Forelimb muscle (tissue), 1 donor: Measurements from ENCODE around the gene CASP3. TPM values are rescaled to one million over a fixed set of nuclear protein-coding genes. Genes with fewer than 3 reads are reported as not detected.

Experiments
- DNase-seq: peaks from one replicate; pipeline ENCODE4 v3.0.0-alpha.2; 2013; ENCODE audit warnings: low read depth
- polyA plus RNA-seq: library from polyadenylated mRNA; unstranded; fragments of 120-200 nt; gene quantifications from one replicate; pipeline ENCODE4 v1.2.1, GENCODE V29; 2013; ENCODE audit not compliant: insufficient read length

CASP3 gene
- 44.7 TPM for polyA plus RNA-seq

DNA sequence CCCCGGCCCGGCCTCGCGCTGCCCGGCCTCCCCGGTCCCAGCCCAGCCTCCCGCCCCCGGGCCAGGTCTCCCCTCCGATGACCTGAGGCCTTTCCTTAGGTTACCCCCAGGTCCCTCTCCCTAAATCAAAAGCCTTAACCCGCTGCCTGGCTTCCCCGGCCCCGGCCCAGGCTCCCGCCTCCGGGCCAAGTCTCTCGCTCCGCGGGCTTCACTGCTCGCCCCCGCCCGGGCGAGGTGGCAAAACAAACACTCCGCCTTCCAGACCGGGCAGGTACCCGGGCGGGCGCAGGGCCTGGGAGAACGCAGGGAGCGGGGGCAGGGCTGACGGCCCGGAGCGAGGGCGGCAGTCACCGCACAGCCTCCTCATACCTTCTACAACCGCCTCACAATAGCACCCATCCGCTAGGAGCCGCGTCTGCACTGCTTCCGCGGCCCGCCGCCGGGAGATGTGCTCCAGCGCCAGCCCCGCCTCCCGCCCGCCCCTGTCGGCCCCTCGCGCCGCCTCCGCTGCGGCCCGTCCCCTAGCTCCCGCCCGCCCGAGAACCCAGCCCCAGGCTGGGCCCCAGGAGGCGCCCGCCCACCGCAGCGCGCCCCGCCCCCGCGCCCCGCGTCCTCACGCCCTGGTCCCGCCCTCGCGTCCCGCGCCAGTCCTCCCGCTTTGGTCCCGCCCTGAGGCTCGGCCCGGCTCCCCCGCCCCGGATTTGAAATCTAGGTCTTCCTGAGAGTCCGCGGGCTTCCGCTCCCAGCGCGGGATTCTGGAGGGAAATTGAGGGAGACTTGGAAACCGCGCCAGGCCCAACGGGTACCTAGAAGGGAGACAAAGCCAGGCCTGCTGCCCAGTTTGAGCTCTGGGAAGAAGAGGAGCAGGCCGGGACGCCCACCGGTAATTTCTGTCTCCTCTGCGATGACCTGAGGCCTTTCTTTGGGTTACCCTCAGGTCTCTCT is at the start of gene CASP3, which contains the start of gene PRIMPOL:
CASP3 (minus strand) TSS at position 422 of the 945 bp plus-strand sequence. CDS start 10,994 bp downstream, outside the sequence.
PRIMPOL (plus strand) TSS at position 713 of the 945 bp plus-strand sequence. CDS start 7,403 bp downstream, outside the sequence.
- peak; percentile 60 for DNase-seq

DNA sequence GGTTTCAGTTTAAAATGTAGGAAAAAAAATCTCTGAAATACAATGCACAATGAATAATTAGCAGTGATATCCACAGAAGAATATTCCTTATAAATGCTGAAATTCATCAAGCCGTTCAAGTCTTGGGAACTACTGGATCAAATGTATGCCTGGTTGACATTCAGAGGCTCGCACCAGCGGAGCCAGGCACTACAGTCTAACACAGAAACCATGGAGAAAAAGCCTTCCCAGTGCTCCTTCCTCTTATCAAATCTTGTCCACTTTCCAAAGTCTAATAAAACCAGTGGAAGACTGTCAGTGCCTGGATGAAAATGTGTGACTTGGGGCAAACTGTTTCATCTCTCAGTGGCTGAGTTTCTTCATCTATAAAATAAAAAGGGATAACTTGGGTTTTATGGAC is 48.7 kb upstream of the CASP3 start:
- no peak for DNase-seq

DNA sequence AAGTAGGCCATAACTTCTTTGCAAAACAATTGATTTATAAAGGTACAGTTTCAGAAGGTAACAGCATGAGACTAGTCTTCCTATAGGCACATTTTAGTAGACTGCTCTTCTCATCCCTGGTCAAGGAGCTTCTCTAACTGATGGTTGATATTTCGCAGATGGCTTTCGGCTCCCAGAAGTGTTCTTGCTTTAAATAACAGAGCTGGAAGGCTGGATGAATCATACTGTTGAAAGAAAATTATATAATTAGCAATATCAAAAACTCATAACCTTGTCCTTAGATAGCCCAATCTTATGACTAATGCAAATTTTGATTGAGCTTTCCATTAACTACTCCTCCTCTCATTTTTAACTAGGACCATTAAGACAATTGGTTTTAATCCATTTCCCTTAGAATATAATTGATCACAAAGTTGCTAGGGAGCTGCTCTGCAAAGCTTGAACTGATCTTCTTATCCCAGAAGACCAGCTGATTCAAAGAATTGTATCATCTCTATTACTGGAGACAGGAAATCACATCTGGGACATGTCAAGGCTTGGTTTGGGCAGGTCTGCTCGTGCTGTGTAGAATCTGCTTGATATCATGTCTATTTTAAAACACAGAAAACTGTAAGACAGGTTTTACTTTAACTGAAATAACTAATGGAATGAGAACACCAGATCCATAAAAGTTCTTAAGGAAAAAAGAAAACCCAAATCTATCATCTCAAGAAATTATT is 46.1 kb upstream of the CASP3 start:
- DNase-seq: no peak

DNA sequence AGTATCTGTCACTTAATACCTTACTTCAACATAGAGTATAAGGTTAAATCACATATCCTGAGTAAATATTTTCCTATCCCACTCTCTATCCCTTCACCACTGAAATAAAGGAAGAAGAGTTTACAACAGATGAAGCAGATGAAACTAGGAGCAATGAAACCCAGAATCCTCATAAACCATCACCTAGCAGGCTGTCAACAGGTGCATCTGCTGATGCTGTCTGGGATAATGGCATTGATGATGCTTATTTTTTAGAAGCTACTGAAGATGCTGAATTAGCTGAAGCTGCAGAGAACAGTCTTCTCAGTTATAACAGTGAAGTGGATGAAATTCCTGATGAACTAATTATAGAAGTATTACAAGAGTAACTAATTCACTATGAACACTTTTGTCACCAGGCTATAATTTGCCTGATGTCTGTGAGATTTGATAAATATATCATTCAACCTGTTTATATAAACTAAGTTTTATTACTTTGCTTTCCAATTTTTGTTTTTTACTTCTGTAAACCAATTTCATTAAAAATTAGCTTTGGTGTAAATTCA is 45.2 kb upstream of the CASP3 start:
- DNase-seq: no peak

DNA sequence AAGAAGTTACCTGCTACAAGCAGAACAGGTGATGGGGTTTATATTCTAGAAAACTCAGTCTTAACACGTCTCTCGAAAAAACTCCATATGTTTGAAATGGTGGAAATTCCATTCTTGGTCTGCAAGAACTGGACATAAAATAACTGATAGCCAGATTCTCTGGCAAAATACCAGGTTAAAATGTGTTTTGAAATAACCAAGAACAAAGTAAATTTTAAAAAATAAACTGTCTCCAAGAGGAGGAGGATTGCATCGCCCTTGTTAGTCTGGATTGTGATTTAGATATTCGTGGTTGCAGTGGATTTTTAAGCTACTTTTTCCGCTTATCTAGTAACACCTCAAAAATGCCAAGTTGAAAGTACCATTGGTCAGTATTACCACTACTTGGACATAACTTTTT is 43.8 kb upstream of the CASP3 start:
- no peak for DNase-seq

DNA sequence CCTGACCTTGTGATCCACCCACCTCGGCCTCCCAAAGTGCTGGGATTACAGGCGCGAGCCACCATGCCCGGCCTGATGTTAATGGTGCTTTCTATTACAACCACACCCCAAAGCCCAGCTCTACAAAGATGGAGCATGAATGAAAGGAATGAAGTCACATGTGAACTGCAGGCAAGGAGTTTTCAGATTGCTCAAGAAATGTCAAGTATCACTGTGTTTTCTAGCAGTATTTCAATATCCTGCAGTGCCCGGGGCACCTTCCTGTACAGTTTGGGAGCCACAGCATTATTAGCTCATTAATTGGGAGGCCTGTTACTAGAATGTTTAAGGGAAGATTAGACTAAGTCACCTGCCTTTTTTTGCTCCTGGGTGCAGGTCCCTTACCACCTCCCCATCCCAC is 40.4 kb upstream of the CASP3 start:
- DNase-seq: no peak

DNA sequence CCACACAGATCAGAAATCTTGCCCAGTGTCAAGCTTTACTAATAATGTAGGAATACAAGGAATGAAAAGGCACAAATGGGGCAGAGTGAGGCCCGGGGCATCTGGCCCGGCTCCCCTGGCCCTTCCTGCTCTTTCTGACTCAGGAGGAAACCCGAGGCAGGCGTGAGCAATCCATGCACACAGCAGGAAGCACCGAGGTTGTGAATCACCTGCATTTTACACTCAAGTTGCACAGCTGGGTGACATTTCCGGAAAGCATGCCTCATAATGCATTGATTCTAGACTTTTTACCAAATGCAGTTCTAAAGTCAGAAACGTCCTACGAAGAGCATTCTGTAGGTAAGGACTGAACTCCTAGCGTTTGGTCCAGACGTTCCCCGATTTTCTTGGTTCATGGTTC is 39.2 kb upstream of the CASP3 start:
- DNase-seq: no peak

DNA sequence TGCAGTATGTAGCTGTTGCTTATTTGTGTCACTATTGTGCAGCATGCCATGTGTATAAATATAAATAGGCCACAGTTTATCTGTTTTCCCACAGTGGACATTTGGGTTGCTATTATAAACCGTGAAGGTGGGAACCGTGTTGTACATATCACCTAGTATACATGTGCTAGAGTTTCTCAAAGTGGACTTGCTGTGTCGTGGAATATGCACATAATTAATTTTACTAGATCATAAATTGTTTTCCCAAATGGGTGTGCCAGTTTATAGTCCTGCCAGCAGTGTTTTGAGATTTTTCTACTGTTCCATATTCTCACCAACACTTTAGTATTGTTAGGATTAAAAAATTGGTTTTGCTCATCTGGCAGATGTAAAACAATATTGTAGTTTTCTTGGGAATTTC is 38.8 kb upstream of the CASP3 start:
- no peak for DNase-seq

DNA sequence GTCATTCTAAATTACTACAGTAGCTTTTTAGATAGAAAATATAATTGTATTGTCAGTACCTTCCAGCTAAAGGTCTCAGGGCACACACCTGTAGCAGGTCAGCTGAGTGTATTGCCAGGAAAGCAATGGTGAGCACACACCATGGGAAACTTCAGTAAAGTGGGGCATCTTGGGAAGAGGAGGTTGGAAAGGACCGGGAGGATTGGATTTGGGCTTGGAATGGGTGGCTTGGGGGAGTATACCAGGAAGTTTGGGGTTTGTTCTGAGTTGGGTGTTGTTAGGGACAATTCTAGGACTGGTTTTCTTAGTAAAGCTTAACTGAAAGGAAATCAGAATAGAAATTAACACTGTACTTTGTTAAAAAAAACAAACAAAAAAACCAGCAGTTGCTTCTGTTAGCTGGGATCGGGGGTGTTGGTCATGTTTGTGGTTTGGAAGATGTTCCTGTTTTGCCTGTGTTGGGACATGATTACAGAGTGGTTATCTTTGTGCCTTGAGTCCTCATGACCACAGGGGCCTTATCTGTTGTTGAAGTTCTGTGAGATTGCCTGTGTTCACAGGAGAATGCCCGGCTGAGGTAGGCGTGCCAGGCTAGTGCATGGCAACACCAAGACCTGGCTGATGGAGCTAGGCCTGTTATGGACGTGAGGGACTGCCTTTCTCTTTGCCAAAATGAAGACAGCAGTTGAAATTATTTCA is 35.4 kb upstream of the CASP3 start:
- no peak for DNase-seq

DNA sequence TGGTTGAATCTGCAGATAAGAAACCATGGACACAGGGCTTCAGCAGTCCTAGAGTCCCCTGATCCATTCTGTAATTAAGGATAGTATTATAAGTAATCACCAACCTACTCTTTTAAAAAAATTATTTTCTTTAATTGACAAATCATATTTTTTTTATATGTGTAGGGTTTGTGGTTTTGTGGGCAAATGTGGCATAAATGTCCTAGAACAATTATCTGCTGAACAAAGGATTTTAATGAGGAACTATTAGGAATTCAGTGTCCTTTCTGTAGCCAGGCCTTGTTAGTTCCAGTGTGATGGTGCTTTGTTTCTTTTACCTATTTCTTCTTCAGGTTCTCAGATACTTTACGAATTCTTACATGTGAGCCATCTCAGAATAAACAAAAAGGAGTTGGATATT is 32.7 kb upstream of the CASP3 start:
- no peak for DNase-seq

DNA sequence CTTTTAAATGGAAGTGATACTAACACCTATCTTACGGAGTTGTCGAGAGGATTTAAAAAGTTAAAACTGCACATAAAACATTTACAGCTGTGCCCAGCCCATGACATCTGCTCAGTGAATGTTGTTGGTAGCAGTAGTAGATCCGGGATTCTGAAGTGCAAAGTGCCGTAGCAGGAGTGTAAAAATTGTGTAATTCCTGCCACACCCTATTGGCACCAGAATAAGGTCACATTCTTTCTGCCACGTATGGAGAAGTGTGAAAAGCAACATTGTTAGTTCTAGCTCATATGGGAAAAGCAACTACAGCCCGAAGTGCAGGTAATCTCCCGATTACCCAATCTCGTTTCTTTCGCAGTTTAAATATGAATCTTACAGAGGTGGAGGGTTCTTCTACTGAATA is 31.5 kb upstream of the CASP3 start:
- DNase-seq: no peak

DNA sequence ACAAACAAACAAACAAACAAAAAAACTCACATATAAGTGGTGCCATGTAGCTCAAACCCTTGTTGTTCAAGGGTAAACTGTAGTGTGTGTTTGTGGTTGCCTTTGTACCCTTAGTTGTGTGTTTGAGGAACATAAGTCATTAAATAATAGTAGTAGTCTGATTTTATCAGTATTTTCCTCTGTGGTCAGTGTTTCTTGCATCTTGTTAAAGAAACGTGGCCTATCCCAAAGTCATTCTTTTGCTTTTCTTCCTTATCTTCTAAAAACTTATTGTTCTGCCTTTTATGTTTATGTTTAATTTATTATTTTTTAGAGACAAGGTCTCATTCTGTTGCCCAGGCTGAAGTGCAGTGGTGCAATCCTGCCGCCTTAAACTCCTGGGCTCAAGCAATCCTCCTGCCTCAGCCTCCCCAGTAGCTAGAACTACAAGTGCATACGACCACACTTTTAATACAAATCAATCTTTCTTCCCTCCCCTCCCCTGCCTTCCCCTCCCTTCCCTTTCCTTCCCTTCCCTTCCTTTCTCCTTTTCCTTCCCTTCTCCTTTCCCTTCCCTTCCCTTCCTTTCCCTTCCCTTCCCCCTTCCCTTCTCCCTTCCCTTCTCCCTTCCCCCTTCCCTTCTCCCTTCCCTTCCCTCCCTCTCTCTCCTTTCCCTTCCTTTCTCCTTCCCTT is 26.7 kb upstream of the CASP3 start:
- no peak for DNase-seq

DNA sequence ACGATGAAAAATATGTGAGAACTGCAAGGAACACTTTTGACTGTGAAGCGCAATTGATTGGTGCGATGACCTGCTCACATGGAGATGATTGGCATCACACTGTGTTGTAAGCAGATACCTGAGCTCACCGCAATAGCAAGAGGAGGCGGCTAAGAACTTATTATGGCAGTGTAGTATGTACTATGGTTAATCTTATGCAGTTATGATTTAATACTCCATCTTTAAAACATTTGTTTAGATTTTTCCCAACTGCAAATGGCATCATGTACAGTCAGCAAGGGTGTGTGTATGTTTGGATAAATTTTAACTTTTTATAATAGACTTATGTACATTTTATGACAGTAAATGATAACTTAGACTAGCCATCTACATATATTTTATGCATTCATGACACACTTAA is 25.8 kb upstream of the CASP3 start:
- DNase-seq: no peak

DNA sequence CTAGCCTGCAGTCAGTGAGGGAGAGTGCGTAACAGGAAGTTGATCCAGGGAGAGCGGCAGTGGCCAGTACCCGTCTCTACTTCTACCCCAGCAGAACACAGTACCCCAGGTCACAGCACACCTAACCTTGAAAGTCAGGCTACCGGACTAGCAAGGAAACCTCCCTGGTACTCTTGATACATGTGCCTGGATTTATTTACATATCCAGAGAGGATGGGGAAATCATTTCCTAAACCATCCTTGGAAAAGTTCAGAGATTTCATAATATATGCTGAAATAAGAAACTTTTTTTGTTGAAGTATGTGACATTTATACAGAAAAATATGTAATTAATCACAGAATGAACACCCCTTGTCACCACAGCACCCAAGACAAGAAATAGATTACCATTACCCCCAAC is 24.8 kb upstream of the CASP3 start:
- no peak for DNase-seq

DNA sequence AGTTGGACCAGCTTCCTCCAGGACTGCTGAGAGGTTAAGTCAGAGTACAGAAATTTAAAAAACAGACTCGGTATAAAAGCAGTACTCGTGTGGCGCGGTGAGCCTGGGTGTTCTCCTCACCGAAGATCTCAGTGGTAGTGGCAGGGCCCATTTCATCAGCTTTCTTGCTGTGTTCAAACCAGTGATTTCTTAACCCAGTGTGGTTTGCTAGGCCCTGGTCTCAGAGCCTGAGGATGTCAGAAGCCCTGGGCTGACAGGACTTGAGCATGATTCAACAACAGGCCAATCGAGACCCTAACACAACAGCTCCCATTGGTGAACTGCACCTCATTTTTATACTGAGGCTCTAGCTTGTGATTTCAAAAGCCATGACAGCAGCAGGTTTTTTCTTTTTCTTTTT is 23.5 kb upstream of the CASP3 start:
- no peak for DNase-seq

DNA sequence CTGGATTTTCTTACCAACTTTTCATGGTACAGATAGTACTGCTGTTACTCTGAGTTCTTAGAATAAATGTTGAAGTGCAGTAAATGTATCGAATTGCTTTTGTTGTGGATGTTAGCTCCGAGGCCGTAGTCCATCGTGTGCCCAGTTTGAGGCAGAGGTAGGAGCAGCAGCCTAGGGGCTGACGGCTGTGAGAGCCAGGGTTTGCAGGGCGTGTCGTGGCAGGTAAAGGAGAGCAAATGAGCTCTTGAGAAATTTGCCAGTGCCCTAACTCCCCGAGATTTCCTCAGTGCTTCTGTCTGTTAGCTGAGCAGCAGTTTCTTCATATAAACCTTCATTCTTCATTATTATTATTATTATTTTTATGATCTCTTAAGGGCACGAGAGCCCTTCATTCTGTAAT is 21.9 kb upstream of the CASP3 start:
- DNase-seq: no peak

DNA sequence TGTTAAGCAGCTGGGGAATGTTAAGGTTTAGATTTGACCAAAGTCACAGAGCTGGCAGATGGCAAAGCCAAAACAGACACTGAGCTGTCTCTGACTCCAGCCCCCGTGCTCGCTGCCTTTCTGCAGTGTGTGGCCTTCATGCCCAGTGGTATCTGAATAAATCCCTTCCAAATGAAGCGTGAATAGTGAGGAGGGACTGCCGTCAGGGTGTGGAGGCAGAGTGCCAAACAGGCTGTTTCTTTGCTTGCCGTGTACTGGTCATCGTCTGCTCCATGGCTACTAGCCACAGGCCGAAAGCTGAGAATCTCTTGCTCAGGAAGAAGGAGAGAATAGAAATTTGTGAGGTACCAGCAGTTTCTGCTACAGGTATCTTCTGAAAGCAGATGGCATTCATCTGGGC is 20.0 kb upstream of the CASP3 start:
- DNase-seq: no peak

DNA sequence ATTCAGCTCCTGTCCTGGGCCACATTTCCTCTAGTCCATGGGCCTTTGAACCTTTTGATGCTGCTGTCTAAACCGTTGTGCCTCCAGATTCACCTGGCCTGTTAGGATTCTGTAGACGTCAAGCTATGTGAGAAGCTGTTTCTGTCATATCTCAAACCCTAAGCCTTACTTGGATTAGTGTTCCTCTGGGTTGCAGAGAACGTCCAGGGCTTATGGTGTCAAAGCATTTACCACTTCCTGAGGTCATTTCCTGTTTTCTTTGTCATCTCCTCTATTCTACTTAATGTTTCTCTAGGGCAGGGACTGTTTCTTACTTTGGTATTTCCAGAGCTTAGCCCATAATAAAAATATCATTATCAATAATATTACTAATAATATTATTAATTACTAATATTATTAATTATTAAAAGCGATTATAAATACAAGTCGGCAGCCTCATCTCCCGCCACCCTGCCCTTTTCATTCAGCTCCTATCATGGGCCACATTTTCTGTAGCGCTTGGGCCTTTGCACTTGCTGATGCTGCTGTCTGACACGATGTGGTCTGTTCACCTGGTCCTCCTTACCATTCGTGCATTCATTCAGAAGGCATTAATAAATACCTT is 19.4 kb upstream of the CASP3 start:
- DNase-seq: no peak

DNA sequence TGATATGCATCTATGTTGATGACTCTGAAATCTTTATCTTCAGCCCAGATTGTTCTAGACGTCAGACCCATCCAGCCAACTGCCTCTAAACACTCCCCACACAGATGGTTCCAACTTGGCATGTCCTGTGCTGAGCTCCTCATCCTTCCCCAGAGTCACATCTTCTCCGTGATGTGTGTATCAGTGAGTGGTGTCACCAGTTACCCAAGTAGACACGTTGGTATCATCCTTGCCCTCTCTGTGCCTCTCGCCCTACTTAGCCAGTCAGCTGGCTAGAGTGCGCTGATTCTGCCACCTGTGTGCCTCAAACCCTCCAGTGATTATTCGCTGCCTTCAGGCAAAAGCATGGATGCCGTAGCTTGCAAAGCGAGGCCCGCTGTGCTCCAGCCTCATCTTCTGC is 18.8 kb upstream of the CASP3 start:
- no peak for DNase-seq

DNA sequence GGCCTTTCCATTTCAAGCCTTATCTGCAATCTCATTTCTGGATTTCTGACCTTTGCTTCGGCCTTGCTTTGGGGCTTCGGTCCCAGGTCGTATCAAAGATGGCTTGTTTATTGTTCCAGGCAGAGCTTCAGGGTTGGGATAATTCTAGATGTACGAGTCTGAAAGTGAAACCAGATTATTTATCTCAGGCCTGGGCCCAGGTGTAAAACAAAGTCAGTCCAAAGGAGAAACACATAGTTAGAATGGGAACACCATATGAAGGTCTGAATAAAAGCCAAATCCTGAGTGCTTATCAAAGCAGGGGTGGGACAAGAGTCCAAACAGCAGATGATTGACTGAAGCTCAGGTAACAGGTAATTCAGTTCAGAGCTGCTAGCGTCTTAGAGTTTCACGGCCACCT is 17.4 kb upstream of the CASP3 start:
- DNase-seq: no peak
